GM19455 (cell line): Measurements from ENCODE around the gene INPP4A.
"Not testable (repeated sequence)": the region's sequence is repeated elsewhere in the genome, so short reads cannot be mapped to it uniquely, and the experiment has no call there.

ENCODE experiments used
- ATAC-seq: cut with Tn5 transposase; IDR thresholded peaks from one replicate; pipeline ENCODE4 v1.9.1; 2021; ENCODE audit not compliant: unreplicated experiment

Gene INPP4A

GRCh38 chr2:98577313-98577712 is 132.7 kb downstream of the INPP4A start:
- no peak for ATAC-seq

GRCh38 chr2:98578231-98578630 is 133.6 kb downstream of the INPP4A start:
- ATAC-seq: no peak

DNA sequence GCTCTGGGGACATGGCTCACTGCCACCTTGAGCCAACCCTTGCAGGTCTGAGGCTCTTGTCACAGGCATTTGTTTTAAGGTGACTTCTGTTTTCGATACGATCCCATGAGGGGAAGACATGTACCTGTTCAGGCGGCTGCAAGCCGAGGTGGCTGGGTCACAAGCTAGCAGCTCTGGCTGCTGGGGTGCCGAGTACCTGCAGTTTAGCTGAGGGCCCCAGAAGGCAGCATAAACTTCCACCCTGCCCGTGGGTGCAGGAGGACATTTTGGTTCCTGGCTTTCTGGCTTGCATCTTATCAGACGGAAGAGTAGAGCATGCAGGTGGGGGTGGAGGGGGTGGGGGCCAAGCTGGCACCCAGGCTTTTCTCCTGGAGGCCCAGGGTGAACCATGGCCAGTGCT is 135.3 kb downstream of the INPP4A start:
- no peak for ATAC-seq

DNA sequence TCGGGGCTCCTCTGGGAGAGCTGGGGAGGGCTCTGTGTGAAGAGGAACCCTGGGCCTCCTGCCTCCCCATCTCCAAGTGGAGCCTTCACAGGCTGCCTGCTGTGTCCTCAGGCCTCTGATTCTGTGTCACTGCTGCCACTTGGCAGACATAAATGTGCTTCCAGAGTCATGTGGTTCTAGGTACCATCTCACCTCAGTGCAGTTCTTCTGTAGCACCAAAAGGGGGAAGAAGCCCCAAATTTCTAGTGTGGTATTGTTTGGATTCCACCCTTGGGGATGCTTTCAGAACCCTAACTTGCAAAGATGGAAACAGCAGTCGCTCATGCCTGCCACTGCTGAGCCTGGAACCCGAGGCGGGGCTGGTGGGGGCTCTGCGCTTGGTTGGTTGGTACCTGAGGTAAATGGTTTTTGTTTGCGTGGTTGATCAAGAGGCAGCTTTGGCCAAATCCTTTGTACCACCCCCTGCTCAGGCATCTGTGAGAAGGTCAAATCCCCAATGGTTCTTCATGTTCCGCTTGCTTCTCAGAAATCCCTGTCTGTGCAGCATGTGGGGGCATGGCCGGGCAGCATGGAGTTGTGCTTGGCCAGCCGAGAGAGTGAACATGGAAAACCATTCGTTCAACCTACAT is 136.1 kb downstream of the INPP4A start:
- no peak for ATAC-seq

GRCh38 chr2:98582523-98582922 is 137.9 kb downstream of the INPP4A start:
- no peak for ATAC-seq

GRCh38 chr2:98583276-98583675 is 138.6 kb downstream of the INPP4A start:
- ATAC-seq: no peak

- no peak for ATAC-seq
Measured at GRCh38 chr2:98583816-98584618, 139.4 kb downstream of the INPP4A start.

DNA sequence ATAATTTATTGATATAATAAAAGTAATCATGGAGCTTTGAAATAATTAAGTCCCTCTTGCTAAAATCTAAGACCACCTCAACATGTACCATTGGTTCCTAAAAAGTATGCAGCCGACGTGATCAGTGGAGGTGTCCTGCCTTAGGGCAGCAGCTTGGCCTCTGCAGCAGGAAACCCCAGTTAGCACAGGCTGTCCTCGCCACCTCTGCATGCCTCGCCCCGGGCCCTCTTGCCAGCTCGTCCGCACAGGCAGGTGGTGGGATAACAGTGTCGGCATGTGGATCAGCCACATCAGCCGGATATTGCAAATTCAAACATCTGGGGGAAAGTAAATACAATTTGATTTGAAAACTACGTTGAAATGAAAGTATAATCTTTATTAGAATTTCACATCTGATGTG is 140.7 kb downstream of the INPP4A start:
- no peak for ATAC-seq

DNA sequence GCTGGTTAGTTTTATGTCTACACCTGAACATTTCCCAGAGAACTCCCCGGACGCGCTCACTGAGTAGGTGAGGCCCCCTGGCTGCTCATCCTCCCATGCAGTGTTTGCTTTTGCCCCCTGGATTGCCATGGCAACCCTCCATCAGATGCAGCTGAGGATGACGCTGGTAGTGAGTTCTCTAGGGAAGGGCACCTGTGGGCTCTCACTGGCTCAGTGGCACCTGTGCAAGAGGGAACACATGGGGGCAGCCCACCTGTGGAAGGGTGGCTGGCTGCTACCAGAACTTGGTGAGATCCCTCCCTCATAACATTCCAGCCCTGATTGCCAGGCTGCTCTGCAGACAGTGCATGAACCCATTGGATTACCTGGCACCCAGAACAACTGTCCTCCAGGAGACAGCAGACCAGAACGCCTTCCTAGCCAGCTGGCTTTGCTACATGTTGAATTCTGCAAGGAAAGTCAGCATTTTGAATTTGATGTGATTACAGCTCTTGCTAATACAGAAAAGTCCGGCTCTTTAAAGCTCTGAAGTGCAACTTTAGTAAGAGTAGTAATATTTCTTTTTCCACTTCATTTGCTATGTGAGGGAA is 142.0 kb downstream of the INPP4A start:
- ATAC-seq: no peak

DNA sequence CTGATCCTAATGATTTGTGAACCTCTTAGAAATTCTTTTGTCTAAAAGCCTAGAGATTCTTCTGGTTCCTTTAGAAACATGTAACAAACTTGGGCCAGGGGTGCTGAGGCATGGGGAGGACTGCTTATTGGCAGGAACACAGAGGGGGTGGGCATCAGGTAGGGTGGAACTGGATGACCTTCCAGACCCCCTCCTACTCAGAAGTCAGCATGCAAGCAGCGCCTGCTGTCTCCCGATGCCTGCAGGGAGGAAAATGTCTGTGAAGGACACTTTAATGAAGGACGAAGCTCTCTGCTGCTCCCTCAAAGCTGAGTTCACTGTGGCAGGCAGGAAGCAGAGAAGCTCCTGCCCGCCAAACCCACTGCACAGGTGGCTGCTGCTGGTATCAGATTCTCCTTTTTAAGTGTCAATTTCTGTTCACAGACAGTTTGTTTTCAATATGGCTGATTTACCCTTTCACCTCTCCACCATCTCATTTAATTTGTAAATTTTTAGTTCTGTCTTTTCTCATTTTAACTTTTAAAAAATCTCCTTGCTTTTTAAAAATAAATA is 144.3 kb downstream of the INPP4A start:
- no peak for ATAC-seq

GRCh38 chr2:98589489-98589888 is 144.8 kb downstream of the INPP4A start:
- no peak for ATAC-seq

GRCh38 chr2:98592565-98592964 is 147.9 kb downstream of the INPP4A start:
- no peak for ATAC-seq

- not testable (repeated sequence) for ATAC-seq
Measured at GRCh38 chr2:98594665-98595064, 150.0 kb downstream of the INPP4A start.

DNA sequence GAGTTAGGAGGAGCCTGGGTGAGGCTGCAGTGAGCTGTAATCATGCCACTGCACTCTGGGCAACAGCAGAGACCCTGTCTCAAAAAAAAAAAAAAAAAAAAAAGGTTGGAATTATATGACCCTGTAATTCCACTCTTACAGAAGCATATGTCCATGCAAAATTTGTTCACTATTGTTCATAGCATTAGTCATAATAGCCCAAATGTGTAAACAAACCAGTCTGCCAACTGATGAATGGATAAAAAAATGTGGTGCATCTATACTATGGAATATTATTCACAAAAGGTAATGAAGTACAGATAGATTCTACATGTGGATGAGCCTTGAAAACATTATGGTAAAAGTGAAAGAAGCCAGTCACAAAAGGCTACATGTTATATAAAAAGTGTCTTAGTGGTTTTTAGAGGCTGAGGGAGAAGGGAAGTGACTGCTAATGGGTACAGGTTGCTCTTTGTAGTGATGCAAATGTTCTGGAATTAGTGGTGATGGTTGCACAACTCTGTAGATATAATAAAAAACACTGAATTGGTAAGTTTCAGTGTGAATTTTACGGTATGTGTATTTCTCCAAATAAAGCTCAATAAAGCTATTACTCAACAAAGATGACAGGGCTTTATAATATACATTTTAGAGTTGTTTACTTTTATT is 154.2 kb downstream of the INPP4A start:
- ATAC-seq: no peak

GRCh38 chr2:98601532-98602132 is 157.0 kb downstream of the INPP4A start:
- ATAC-seq: no peak

- no peak for ATAC-seq
Measured at GRCh38 chr2:98604547-98604946, 159.9 kb downstream of the INPP4A start.

DNA sequence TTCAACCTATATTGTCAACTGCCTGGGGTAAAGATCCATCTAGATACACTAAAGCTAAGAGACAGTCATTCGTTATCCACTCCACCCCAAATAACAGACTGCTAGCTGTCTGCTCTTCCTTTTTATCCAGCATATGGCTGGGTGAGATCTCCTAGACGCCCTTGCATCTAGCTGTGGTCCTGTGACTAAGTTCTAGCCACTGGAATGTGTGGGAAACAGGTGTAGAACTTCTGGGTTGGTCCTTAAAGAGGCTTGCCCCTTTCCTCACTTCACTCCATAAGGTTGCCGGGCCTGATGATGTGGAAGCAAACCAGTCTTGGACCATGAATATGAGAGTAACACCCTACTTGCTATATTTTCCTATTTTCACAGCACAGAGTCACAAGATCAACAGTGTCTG is 160.4 kb downstream of the INPP4A start:
- ATAC-seq: no peak

GRCh38 chr2:98606431-98606830 is 161.8 kb downstream of the INPP4A start:
- ATAC-seq: no peak

DNA sequence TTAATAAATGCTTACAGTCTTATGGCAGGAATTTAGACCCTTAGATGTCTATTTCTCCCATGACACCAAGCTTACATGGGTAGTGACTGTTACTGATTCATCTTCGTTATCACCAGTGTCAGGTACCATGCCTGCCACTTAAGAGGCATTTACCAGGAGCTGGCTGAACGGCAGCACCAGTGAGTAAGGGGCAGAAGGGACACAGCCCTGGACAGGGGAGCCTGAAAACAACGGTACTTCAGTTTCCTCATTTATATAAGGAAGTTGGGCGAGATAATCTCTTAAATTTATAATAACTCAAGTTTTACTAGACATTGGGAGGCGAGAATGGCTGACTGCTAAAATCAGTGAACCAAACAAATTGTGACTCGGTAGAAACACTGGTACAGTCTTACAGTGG is 162.4 kb downstream of the INPP4A start:
- ATAC-seq: no peak

GRCh38 chr2:98607741-98608115 is 163.1 kb downstream of the INPP4A start:
- ATAC-seq: no peak
